Measurements from ENCODE around the gene DBNL. TPM values are rescaled to one million over a fixed set of nuclear protein-coding genes. Genes with fewer than 3 reads are reported as not detected.
"Not testable (repeated sequence)": the region's sequence is repeated elsewhere in the genome, so short reads cannot be mapped to it uniquely, and the experiment has no call there.

DBNL gene
- total RNA-seq = 100 to 1,000 TPM; 118 to 120 TPM

DNA sequence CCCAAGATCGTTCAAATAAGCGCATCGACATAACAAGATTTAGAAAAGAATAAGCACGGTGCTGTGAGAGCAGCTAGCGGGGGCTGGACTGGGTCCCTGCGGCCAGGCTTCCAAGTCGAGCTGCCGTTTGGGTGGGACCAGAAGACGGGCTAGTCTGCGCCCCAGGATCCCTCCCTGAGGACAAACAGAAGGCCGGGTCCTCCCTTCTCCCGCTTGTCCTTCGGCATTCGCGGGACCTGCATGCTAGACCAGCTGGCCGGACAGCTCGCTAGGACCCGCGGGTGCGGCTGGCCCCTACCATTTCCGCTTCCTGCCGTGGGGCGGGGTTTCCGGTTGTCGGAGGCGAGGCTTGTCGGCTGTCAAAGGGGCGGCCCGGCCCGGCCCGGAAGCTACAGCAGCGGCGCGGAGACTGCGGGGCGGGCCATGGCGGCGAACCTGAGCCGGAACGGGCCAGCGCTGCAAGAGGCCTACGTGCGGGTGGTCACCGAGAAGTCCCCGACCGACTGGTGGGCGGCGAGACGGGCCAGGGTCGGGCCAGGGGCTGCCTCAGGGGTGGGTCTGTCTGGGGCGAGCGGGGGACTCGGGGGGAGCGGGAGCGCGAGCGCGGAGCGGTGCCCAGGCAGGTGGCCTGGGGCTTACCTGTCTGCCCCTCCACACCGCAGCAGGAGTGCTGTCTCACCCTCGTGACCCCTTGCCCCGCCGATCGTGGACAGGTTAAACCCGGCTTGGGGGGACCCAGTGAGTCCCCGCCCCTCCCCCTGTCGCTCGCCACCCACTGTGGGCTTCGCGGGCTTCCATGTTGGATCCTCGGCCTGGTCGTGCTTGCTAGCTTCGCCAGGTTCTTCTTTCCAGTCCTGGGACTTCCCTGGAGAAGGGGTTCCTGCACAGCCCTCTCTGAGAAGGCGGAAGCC, at the start of gene DBNL:
TSS of gene DBNL (plus strand) at position 388 of the 911 bp plus-strand sequence. CDS start at position 424, 36 bp downstream.
- Histone ChIP-seq H3K27me3 (replicated peaks; ENCODE audit: insufficient read depth) (no peaks in the 10 kb centered on the region), H3K27ac (peak within 1 kb of the TSS; percentile 66 to 73), H3K9me3 (no peaks in the 10 kb centered on the region), H3K4me3 (peak within 1 kb of the TSS; percentile 83 to 84), H3K4me1 (replicated peaks) (peaks cover 13% of the 10 kb centered on the region), H3K36me3 (no peaks in the 10 kb centered on the region)
- intact Hi-C loops (cut with DNase I) = no loop called here
- 0% methylated on average over 45 of the region's 74 CpGs for WGBS
- TF ChIP-seq, protein P1, sequence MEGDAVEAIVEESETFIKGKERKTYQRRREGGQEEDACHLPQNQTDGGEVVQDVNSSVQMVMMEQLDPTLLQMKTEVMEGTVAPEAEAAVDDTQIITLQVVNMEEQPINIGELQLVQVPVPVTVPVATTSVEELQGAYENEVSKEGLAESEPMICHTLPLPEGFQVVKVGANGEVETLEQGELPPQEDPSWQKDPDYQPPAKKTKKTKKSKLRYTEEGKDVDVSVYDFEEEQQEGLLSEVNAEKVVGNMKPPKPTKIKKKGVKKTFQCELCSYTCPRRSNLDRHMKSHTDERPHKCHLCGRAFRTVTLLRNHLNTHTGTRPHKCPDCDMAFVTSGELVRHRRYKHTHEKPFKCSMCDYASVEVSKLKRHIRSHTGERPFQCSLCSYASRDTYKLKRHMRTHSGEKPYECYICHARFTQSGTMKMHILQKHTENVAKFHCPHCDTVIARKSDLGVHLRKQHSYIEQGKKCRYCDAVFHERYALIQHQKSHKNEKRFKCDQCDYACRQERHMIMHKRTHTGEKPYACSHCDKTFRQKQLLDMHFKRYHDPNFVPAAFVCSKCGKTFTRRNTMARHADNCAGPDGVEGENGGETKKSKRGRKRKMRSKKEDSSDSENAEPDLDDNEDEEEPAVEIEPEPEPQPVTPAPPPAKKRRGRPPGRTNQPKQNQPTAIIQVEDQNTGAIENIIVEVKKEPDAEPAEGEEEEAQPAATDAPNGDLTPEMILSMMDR (IDR thresholded peaks at IDR 0.05) = peak in 1 of 4 experiments; percentile 33
- peak; percentile 94 for TF ChIP-seq POLR2AphosphoS5 (IDR thresholded peaks at IDR 0.05)
- TF ChIP-seq POLR2A (IDR thresholded peaks at IDR 0.05) = peak; percentile 82
- peak; percentile 92 for DNase-seq (ENCODE audit: low spot score)

DNA sequence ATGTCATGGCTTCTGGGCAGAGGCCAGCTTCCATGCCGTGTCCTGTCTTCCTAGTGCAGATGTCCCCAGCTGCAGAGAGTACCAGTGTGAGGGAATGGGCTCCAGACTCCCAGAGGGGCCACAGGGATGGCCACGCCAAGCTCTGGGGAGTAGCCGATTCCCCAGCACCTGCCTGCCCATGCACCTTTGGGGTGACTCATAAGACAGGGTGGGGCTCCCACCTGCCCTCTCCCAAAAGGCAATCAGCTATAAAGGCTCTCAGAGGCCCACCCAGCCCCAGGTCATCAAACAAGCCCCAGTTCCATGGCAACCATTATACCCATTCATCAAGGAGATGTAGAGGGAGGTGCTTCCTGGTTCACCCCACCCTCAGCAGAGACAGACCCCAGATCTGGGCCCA, 47.0 kb upstream of the DBNL start, which contains the start of gene SPDYE1:
TSS of gene SPDYE1 (plus strand) at position 366 of the 400 bp plus-strand sequence. CDS start 2,053 bp downstream, outside the sequence.
- intact Hi-C loops (cut with DNase I); DNase-seq (ENCODE audit: low spot score); H3K36me3 ChIP-seq; H3K27me3 ChIP-seq (replicated peaks; ENCODE audit: insufficient read depth); H3K27ac ChIP-seq; H3K4me1 ChIP-seq (replicated peaks); H3K9me3 ChIP-seq; H3K4me3 ChIP-seq: not testable (repeated sequence)
- WGBS = 94% methylated on average over 3 of the region's 3 CpGs

DNA sequence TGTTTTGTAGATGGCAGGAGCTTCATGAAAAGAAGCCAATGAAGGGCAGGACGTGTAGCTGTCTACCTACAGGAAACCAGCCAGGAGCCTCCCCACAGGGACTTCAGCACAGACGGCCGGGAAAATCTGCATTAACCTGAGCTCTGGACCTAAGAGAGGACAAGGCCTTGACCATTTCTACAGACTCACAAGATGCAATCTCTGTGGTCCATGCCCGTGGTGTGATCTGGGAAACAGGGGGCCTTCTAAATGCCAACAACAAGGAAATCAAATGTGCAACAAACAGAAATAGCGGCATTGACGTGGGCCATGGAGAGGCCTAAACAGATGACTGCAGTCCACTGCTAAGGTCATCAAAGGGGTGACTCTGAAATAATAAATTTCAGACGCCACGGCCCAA, 32.4 kb upstream of the DBNL start:
- H3K27ac ChIP-seq; H3K4me1 ChIP-seq (replicated peaks); H3K36me3 ChIP-seq; H3K27me3 ChIP-seq (replicated peaks; ENCODE audit: insufficient read depth); intact Hi-C loops (cut with DNase I); H3K9me3 ChIP-seq; DNase-seq (ENCODE audit: low spot score); H3K4me3 ChIP-seq: not testable (repeated sequence)
- WGBS = 90% methylated on average over 7 of the region's 8 CpGs

DNA sequence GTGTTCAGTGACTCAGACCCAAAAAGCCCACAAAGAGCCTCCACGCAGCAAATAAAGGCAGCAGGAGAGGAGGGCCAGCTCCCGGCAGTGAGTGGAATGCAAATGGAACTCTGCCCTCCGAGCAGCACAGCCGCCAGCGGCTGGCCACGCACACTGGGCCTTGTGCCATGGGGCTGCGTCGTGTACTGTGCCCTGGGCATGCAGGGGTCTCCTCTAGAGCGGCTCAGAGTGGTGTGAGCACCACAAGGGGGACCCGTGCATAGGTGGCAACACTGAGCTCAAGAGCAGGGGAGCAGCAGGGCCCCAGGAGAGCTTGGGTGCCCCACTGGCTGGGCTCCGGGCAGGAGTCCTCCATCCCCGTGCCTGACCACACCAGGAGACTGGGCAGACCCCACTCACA, 29.4 kb upstream of the DBNL start:
- H3K27ac ChIP-seq; H3K27me3 ChIP-seq (replicated peaks; ENCODE audit: insufficient read depth); H3K4me3 ChIP-seq; DNase-seq (ENCODE audit: low spot score); H3K9me3 ChIP-seq; intact Hi-C loops (cut with DNase I); H3K36me3 ChIP-seq; H3K4me1 ChIP-seq (replicated peaks): not testable (repeated sequence)
- 100% methylated on average over 2 of the region's 12 CpGs for WGBS

DNA sequence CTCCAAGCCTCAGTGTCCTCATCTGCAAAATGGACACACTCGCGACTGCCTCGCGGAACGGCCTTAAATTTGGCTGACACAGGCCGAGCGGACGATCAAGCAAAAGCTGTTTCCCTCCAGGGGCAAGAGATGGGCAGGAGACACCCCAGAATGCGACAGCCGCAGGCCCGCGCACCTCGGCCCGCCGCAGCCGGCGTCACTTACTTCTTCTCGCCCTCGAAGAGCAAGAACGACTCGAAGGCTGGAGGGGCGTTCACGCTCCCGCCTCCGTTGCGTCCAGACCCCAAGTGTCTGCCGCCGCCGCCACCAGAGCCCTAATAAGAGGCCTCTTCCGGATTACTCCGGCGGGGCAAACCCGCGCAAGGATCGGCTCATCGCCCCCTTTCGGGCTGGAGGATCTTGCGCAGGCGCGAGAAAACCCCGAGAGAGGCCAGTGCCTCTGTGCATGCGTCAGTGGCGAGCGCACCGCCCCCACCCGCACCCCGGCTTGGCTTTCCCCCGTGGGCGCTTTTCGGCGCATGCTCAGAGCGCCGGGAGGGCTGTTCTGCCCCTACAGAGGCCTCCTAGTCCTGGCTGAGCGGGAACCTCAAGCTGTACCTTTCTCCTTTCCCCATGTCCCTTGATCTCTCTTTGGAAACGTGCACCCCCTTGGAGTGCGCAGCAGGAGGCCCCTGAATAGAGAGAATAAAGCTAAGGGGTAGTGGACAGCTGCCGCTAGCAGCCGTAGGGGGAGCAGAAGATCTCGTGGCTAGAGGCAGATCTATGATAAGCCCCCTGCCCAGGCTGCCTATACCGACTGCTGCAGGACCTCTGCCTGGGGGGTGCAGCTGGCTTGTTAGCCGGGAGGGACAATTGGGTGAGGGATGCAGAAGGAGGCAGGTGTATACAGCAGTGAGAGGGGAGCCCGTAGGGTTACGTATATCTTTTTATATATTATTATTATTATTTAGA, 25.4 kb upstream of the DBNL start:
- TF ChIP-seq POLR2AphosphoS5 (IDR thresholded peaks at IDR 0.05) = peak; percentile 90
- TF ChIP-seq, protein P1 (IDR thresholded peaks at IDR 0.05) = peak in 3 of 4 experiments; percentile 63 to 85 (median 82)
- Histone ChIP-seq H3K4me3 (peak overlapping the region; percentile 65 to 72), H3K27ac (peak overlapping the region; percentile 57 to 66)
- H3K4me1 ChIP-seq (replicated peaks); intact Hi-C loops (cut with DNase I); H3K9me3 ChIP-seq; H3K36me3 ChIP-seq; H3K27me3 ChIP-seq (replicated peaks; ENCODE audit: insufficient read depth): not testable (repeated sequence)
- peak; percentile 94 for DNase-seq (ENCODE audit: low spot score)
- WGBS = 4% methylated on average over 46 of the region's 63 CpGs

DNA sequence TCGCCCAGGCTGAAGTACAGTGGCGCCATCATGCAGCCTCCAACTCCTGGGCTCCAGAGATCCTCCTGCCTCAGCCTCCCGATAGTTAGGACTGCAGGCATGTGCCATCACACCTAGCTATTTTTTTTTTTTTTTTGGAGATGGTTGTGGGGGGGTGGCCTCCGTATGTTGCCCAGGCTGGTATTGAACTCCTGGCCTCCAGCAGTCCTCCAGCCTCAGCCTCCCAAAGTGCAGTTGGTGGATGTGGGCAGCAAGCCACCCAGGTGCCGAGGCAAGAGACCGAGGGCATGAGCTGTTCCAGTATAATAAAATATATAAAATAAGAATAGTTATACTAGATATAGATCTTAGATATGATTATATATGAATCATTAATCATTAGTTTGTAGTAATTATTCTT, 24.7 kb upstream of the DBNL start:
- DNase-seq (ENCODE audit: low spot score); H3K27me3 ChIP-seq (replicated peaks; ENCODE audit: insufficient read depth); intact Hi-C loops (cut with DNase I); H3K36me3 ChIP-seq; H3K4me1 ChIP-seq (replicated peaks); H3K9me3 ChIP-seq; H3K4me3 ChIP-seq: not testable (repeated sequence)
- peak overlapping the region; percentile 57 to 66 for H3K27ac ChIP-seq
- WGBS = 87% methylated on average over 6 of the region's 6 CpGs

DNA sequence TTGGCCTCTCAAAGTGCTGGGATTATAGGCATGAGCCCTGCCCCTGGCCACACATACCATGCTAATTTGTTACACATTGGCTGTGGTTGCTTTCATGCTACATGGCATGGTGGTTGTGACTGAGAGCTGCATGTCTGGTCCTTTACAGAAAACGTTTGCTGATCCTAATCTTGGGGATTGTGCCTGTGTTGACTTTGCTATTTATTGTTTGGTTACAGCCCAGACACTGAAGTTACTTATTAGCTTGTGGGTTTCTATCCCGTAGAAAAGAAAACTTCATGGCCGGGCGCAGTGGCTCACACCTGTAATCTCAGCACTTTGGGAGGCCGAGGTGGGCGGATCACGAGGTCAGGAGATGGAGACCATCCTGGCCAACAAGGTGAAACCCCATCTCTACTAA, 22.4 kb upstream of the DBNL start:
- H3K4me3 ChIP-seq; H3K36me3 ChIP-seq; H3K27me3 ChIP-seq (replicated peaks; ENCODE audit: insufficient read depth); H3K4me1 ChIP-seq (replicated peaks); H3K9me3 ChIP-seq; DNase-seq (ENCODE audit: low spot score); intact Hi-C loops (cut with DNase I); H3K27ac ChIP-seq: not testable (repeated sequence)
- 58% methylated on average over 6 of the region's 7 CpGs for WGBS

DNA sequence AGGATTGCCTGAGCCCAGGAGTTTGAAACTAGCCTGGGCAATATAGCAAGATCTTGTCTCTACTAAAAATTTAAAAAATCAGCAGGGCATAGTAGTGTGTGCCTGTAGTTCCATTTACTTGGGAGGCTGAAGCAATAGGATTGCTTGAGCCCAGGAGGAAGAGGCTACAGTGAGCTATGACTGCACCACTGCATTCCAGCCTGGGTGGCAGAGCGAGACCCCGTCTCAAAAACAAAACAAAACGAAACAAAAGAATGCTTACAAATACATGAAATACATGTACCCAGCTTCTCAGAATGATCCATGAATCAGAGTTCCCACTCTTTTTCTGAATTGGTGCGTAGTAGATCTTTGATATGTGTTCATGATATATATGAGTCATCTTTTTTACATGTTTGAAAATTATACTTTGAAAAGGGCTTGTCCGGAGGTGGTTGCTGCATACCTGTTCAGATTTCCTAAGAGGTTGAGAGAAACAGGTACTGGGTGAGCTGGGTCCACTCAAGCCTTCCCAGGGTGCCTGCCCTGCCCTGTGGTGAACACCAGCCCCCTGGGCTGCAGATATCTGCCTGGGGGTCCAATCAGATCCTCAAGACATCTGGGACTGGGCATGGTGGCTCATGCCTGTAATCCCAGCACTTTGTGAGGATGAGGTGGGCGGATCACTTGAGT, 21.6 kb upstream of the DBNL start:
- H3K4me3 ChIP-seq; H3K27me3 ChIP-seq (replicated peaks; ENCODE audit: insufficient read depth); DNase-seq (ENCODE audit: low spot score); H3K9me3 ChIP-seq; intact Hi-C loops (cut with DNase I); H3K27ac ChIP-seq; H3K36me3 ChIP-seq; H3K4me1 ChIP-seq (replicated peaks): not testable (repeated sequence)
- WGBS = 58% methylated on average over 5 of the region's 6 CpGs

DNA sequence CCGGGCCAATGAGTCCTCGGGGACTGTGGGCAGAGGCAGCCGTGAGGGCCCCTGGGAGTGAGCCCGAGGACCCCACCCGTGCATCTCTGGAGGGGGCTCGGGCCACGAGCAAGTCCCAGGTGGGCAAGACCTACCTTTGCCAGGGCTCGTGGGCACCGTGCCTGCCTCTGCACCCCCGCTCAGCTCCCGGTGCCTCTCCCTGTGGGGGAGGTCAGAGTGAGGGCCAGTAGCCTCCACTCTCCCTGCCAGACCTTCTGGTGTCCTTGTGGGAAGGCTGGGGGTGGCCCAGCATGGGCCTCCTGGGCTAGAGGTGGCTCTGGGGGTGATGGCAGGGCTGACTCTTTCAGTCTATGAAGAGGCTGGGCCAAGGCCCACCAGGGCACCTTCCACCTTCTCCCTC, 15.1 kb upstream of the DBNL start:
- H3K27me3 ChIP-seq (replicated peaks; ENCODE audit: insufficient read depth); H3K4me3 ChIP-seq; DNase-seq (ENCODE audit: low spot score); H3K9me3 ChIP-seq; H3K27ac ChIP-seq; H3K4me1 ChIP-seq (replicated peaks); intact Hi-C loops (cut with DNase I); H3K36me3 ChIP-seq: not testable (repeated sequence)
- WGBS = no CpG with 5 or more reads among the region's 11 CpGs
